Measurements from ENCODE around the gene MIER1.

The MIER1 gene

DNA sequence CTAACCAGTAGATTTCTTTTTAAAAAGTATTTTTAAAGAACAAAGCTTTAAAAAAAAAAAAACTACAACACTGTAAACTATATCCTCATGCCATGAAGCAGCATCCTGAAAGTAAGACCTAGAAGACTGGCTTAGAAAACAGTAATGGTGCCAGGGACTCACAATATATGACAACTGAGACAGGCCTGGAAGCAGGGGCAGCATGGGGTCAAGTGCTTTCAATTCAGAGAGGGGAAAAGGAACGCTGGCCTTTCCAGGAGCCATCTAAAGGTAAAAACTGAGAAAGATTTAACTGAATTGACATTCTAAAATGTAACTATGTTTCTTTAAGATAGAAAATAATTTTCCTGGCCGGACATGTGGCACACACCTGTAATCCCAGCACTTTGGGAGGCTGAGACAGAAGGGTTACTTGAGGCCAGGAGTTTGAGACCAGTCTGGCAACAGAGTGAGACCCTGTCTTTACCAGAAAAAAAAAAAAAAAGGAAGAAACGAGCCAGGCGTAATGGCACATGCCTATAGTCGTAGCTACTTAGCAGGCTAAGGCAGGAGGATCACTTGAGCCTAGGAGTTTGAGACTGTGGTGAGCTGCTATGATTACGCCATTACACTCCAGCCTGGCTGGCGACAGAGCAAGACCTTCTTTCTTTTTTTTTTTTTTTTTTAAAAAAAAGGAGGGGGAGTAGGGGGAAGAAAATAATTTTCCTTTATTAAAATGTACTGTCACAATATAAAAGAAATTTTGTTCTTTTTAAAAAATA lies 75.0 kb downstream of the MIER1 start:
- Histone ChIP-seq H4K20me1 (ENCODE audit: low read depth, low read length) (no peaks in the 10 kb centered on the region), H3K36me3 (ENCODE audit: low read length) (no peaks in the 10 kb centered on the region), H3K9me3 (ENCODE audit: insufficient read depth, low read length) (no peaks in the 10 kb centered on the region), H3K79me2 (ENCODE audit: insufficient read depth, low read length) (no peaks in the 10 kb centered on the region), H3K9ac (ENCODE audit: low read length) (no peak overlapping the region), H2AFZ (ENCODE audit: low read depth, low read length, severe bottlenecking) (no peak overlapping the region), H3K4me2 (ENCODE audit: low read depth, low read length, poor library complexity, severe bottlenecking) (no peak overlapping the region), H3F3A (ENCODE audit: insufficient read depth) (no peaks in the 10 kb centered on the region), H3K27me3 (ENCODE audit: low read length) (no peaks in the 10 kb centered on the region), H3K27ac (ENCODE audit: low read depth, low read length) (no peak overlapping the region), H3K4me3 (ENCODE audit: insufficient read depth, low read length, poor library complexity, severe bottlenecking) (no peak overlapping the region), H3K9me2 (replicated peaks; ENCODE audit: insufficient read depth, low read length) (no peaks in the 10 kb centered on the region)
- TF ChIP-seq, protein P1, sequence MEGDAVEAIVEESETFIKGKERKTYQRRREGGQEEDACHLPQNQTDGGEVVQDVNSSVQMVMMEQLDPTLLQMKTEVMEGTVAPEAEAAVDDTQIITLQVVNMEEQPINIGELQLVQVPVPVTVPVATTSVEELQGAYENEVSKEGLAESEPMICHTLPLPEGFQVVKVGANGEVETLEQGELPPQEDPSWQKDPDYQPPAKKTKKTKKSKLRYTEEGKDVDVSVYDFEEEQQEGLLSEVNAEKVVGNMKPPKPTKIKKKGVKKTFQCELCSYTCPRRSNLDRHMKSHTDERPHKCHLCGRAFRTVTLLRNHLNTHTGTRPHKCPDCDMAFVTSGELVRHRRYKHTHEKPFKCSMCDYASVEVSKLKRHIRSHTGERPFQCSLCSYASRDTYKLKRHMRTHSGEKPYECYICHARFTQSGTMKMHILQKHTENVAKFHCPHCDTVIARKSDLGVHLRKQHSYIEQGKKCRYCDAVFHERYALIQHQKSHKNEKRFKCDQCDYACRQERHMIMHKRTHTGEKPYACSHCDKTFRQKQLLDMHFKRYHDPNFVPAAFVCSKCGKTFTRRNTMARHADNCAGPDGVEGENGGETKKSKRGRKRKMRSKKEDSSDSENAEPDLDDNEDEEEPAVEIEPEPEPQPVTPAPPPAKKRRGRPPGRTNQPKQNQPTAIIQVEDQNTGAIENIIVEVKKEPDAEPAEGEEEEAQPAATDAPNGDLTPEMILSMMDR (IDR thresholded peaks at IDR 0.05; ENCODE audit: insufficient read depth, low read length, poor library complexity, severe bottlenecking), result no peak
- TF ChIP-seq EZH2phosphoT487 (conservative IDR thresholded peaks at IDR 0.05; ENCODE audit: low read length), result no peak

DNA sequence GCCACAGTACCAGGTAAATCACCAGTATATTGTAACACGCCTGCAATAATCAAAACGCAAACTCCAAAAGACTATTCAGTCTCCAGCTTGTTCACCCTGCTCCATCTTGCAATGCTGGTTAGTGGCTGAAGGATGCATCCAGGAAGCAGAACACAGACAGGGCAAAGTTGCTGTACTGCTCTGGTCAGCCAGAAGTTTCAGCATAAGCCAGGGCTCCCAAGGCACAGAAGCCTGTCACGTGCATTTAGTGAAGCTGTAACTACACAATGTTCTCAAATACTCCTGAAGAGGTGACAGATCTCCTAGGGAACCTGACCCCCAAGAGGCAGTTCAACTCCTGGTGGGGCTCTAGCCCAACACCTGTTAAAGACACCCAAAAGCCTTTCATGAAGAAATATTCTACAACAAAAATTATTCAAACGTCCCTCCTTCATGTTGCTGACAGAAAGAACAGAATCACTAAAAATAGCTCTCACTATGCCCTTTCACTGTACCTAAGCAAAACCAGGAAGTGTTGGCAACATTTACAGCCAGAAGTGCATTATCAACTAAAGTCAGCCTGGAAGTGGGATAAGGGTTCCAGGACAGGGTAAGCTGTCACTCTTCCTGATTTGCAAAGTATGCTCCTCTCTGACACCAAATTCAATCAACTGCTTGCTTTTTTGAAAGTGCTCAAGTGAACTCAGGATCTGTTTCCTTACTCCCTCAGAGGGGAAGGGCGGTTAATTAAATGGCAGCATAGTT lies 77.1 kb downstream of the MIER1 start:
- H3K79me2 ChIP-seq (ENCODE audit: insufficient read depth, low read length), result no peaks in the 10 kb centered on the region
- TF ChIP-seq EZH2phosphoT487 (conservative IDR thresholded peaks at IDR 0.05; ENCODE audit: low read length), result no peak
- TF ChIP-seq, protein P1 (IDR thresholded peaks at IDR 0.05; ENCODE audit: insufficient read depth, low read length, poor library complexity, severe bottlenecking), result no peak
- H3K9ac ChIP-seq (ENCODE audit: low read length), result no peak overlapping the region
- H3K4me3 ChIP-seq (ENCODE audit: insufficient read depth, low read length, poor library complexity, severe bottlenecking), result no peak overlapping the region
- H3K9me2 ChIP-seq (replicated peaks; ENCODE audit: insufficient read depth, low read length), result no peaks in the 10 kb centered on the region
- no peaks in the 10 kb centered on the region for H3K36me3 ChIP-seq (ENCODE audit: low read length)
- H3K27ac ChIP-seq (ENCODE audit: low read depth, low read length), result no peak overlapping the region
- no peaks in the 10 kb centered on the region for H3K27me3 ChIP-seq (ENCODE audit: low read length)
- no peaks in the 10 kb centered on the region for H3K9me3 ChIP-seq (ENCODE audit: insufficient read depth, low read length)
- no peak overlapping the region for H2AFZ ChIP-seq (ENCODE audit: low read depth, low read length, severe bottlenecking)
- no peaks in the 10 kb centered on the region for H3F3A ChIP-seq (ENCODE audit: insufficient read depth)
- H4K20me1 ChIP-seq (ENCODE audit: low read depth, low read length), result no peaks in the 10 kb centered on the region
- H3K4me2 ChIP-seq (ENCODE audit: low read depth, low read length, poor library complexity, severe bottlenecking), result no peak overlapping the region

DNA sequence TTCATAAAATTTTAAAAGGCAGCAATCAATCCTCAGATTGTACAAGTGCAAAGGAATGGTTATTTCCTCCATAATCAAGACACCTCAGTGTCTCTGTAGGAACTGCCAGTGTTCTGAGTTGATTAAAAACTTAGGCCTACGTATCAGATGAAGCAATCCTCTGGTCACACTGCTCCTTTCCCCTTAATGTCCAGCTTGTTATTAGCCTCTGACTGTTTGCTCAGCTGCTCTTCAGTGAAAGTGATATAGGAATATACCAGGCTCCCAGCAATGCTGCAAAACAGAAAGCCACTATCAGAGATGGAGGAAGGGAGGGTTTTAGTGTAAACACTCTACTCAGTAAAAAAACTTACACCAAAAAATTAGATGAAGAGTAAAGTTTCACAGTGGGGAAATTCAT lies 79.4 kb downstream of the MIER1 start:
- H3K27me3 ChIP-seq (ENCODE audit: low read length), result no peaks in the 10 kb centered on the region
- H3K9ac ChIP-seq (ENCODE audit: low read length), result no peak overlapping the region
- H3K4me2 ChIP-seq (ENCODE audit: low read depth, low read length, poor library complexity, severe bottlenecking), result no peak overlapping the region
- H3K27ac ChIP-seq (ENCODE audit: low read depth, low read length), result no peak overlapping the region
- H4K20me1 ChIP-seq (ENCODE audit: low read depth, low read length), result no peaks in the 10 kb centered on the region
- H2AFZ ChIP-seq (ENCODE audit: low read depth, low read length, severe bottlenecking), result no peak overlapping the region
- no peaks in the 10 kb centered on the region for H3F3A ChIP-seq (ENCODE audit: insufficient read depth)
- no peak overlapping the region for H3K4me3 ChIP-seq (ENCODE audit: insufficient read depth, low read length, poor library complexity, severe bottlenecking)
- no peaks in the 10 kb centered on the region for H3K9me2 ChIP-seq (replicated peaks; ENCODE audit: insufficient read depth, low read length)
- TF ChIP-seq EZH2phosphoT487 (conservative IDR thresholded peaks at IDR 0.05; ENCODE audit: low read length), result no peak
- TF ChIP-seq, protein P1 (IDR thresholded peaks at IDR 0.05; ENCODE audit: insufficient read depth, low read length, poor library complexity, severe bottlenecking), result no peak
- H3K79me2 ChIP-seq (ENCODE audit: insufficient read depth, low read length), result no peaks in the 10 kb centered on the region
- no peaks in the 10 kb centered on the region for H3K9me3 ChIP-seq (ENCODE audit: insufficient read depth, low read length)
- H3K36me3 ChIP-seq (ENCODE audit: low read length), result no peaks in the 10 kb centered on the region

All from SU-DHL-6 (cell line).